IgD-negative memory B cell (primary cell): ENCODE measurements around the gene ZG16B. TPM values are rescaled to one million over a fixed set of nuclear protein-coding genes. Genes with fewer than 3 reads are reported as not detected.

Experiments used
- H3K27ac Mint-ChIP-seq, 3 donors: one replicate each; pipeline ENCODE4 v1.8.0; 2020 to 2022; ENCODE audit warnings: mild to moderate bottlenecking in 3 of 3, mixed read lengths in 3 of 3, moderate library complexity in 1 of 3
- H3K27me3 Mint-ChIP-seq: one replicate; pipeline ENCODE4 v1.8.0; 2021; ENCODE audit warnings: mixed read lengths
- H3K36me3 Mint-ChIP-seq: one replicate; pipeline ENCODE4 v1.8.0; 2020; ENCODE audit warnings: mild to moderate bottlenecking, mixed read lengths
- H3K4me1 Mint-ChIP-seq, 3 donors: one replicate each; pipeline ENCODE4 v1.8.0; 2020 to 2022; ENCODE audit warnings: mixed read lengths in 3 of 3, mild to moderate bottlenecking in 1 of 3
- H3K4me3 Mint-ChIP-seq, 4 donors: one replicate each; pipeline ENCODE4 v1.8.0; 2020 to 2022; ENCODE audit warnings: mild to moderate bottlenecking in 4 of 4, mixed read lengths in 4 of 4, moderate library complexity in 3 of 4
- H3K9me3 Mint-ChIP-seq, 3 donors: one replicate each; pipeline ENCODE4 v1.8.0; 2020 to 2021; ENCODE audit warnings: mixed read lengths in 3 of 3, mild to moderate bottlenecking in 1 of 3
- polyA plus RNA-seq: library from polyadenylated mRNA; unstranded; fragments of 300-500 nt; fragmentation: Illumina TruSeq; gene quantifications from one replicate; pipeline ENCODE4 v1.2.3, GENCODE V29; 2021

Gene ZG16B
- polyA plus RNA-seq, 1 donor from 2014 or later = not detected

DNA sequence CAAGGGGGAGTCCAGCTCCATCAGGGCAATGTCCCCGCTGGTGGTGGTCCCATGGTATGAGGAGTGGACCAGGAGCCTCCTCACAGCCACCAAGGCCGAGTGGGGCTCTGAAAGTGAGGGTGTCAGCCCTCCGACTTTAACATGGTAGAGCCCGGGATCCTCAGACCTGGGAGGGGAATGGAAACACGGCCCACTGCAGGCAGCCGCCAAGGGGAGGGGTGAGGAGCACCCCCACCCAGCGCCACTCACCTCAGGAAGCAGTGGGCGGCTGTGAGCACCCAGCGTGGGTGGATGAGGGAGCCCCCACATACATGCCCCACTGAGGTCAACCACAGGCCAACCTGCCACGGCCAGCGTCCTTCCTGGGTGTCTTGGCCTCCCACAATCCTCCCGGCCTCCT lies 10.8 kb downstream of the ZG16B start:
- peaks cover 0 to 6% (median 0%) of the 10 kb centered on the region in 3 donors for H3K9me3 Mint-ChIP-seq
- H3K4me1 Mint-ChIP-seq = peaks cover 4 to 9% (median 5%) of the 10 kb centered on the region in 3 donors
- no peak overlapping the region for H3K27ac Mint-ChIP-seq
- no peaks in the 10 kb centered on the region for H3K36me3 Mint-ChIP-seq
- H3K4me3 Mint-ChIP-seq = peak overlapping the region in 1 of 4 donors; percentile 54
- H3K27me3 Mint-ChIP-seq = peaks cover 6% of the 10 kb centered on the region

DNA sequence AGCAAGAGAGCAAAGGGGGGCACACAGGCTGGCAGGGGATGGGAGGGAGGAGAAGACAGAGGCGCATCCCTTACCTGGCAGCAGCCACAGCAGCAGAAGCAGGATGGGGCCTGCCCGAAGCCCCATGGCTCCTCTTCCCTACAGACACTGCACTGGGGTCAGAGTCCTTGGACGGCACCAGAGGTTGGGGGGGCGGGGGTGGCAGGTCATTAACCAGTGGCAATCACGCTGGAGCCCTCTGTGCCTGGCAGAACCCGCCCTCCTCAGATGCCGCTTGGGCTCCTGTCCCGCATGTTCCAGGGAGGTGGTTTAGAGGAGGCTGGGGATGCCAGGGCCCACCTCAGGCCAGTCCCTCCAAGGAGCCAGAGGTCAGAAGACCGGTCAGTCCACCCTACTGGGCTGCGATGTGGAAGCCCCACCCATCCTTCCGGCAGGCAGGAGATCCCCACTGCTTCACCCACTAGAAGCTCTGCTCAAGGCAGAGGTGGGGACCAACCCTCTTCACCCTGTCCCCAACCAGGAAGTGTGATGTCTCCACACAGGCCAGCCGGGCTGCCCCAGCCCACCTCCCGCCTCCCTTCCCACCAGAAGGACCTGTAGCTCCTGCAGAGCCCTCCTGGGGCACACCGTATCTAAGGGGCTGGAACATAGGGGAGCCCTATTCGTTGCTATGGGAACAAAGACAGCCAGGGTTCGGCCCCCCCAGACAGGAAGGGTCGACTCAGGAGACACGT lies 11.7 kb downstream of the ZG16B start:
- no peaks in the 10 kb centered on the region for H3K36me3 Mint-ChIP-seq
- peak overlapping the region in 1 of 4 donors; percentile 70 for H3K4me3 Mint-ChIP-seq
- peak overlapping the region in 1 of 3 donors; percentile 13 for H3K27ac Mint-ChIP-seq
- peaks cover 9% of the 10 kb centered on the region for H3K27me3 Mint-ChIP-seq
- peaks cover 0 to 10% (median 0%) of the 10 kb centered on the region in 3 donors for H3K9me3 Mint-ChIP-seq
- peaks cover 4 to 9% (median 5%) of the 10 kb centered on the region in 3 donors for H3K4me1 Mint-ChIP-seq

DNA sequence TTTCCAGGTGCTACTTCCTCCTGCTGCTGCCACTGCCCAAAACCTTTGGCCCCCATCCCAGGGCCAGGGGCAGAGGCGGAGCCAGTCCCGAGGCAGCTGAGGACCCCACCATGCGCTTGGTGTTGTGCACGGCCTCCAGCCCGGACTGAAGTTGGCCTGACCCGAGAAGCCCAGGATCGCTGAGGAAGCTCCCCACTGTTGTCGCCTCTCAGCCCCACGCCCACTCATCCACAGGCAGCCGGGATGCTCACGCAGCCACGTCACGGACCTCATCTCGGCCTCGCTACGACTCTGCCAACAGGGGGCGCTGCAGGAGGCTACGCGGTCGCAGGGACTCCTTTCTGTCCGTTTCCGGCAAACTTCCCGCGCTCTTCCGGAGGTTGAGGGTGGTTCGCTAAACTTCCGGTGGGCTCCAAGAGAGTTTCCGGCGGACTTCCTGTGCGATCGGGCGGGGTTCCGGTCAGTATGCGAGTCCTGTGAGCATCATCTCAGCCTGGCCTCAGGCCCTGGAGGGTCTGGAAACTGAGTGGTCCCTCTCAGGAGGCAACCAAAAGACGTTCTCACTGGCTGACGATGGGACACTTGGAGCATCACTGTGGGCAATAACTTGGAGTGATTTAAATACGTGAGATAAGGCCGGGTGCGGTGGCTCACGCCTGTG lies 12.4 kb downstream of the ZG16B start:
- Mint-ChIP-seq H3K4me1 (peaks cover 4 to 9% (median 5%) of the 10 kb centered on the region in 3 donors), H3K27ac (no peak overlapping the region), H3K9me3 (peaks cover 0 to 7% (median 0%) of the 10 kb centered on the region in 3 donors), H3K36me3 (no peaks in the 10 kb centered on the region), H3K4me3 (peak overlapping the region in 3 of 4 donors; percentile 9 to 70 (median 24)), H3K27me3 (peaks cover 15% of the 10 kb centered on the region)

DNA sequence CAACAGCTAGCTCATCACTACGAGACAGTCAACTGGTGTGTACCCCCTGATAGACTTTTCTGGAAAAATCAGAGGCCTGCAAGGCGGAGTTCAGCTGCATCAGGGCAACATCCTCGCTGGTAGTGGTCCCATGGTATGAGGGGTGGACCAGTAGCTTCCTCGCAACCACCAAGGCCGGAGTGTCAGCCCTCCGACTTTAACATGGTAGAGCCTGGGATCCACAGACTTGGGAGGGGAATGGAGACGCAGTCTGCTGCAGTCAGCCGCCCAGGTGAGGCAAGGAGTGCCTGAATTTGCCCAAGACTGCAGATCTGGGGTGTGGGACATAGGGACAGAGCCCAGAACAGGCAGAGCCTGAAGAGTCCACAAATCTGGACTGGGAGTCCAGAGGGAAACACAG lies 13.4 kb downstream of the ZG16B start:
- Mint-ChIP-seq H3K36me3 (no peaks in the 10 kb centered on the region), H3K27ac (peak overlapping the region in 2 of 3 donors; percentile 47 to 60), H3K9me3 (peaks cover 0 to 7% (median 0%) of the 10 kb centered on the region in 3 donors), H3K27me3 (peaks cover 12% of the 10 kb centered on the region), H3K4me1 (peaks cover 1 to 5% (median 4%) of the 10 kb centered on the region in 3 donors), H3K4me3 (peak overlapping the region in 1 of 4 donors; percentile 67)

DNA sequence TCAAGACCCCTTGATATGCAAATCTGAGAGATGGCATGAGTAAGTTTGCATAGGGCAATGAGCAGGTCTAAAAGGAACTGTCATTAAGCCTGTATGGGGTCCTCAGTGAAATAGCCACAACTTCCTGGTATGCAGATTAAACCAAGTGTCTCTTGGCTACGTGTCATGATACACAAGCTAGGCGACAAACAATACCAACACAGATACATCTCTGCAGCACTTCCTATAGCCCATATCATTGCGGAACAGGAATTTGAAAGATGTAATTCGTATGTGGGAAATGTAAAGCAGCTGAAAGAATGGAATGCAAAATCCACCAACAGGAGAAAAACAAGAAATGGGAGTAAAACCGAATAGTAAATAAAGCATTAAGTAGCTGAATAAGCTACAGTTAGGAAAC lies 15.0 kb downstream of the ZG16B start:
- peaks cover 1 to 5% (median 4%) of the 10 kb centered on the region in 3 donors for H3K4me1 Mint-ChIP-seq
- H3K27ac Mint-ChIP-seq = no peak overlapping the region
- H3K27me3 Mint-ChIP-seq = peaks cover 21% of the 10 kb centered on the region
- H3K36me3 Mint-ChIP-seq = no peaks in the 10 kb centered on the region
- no peak overlapping the region for H3K4me3 Mint-ChIP-seq
- H3K9me3 Mint-ChIP-seq = peaks cover 0 to 7% (median 0%) of the 10 kb centered on the region in 3 donors

DNA sequence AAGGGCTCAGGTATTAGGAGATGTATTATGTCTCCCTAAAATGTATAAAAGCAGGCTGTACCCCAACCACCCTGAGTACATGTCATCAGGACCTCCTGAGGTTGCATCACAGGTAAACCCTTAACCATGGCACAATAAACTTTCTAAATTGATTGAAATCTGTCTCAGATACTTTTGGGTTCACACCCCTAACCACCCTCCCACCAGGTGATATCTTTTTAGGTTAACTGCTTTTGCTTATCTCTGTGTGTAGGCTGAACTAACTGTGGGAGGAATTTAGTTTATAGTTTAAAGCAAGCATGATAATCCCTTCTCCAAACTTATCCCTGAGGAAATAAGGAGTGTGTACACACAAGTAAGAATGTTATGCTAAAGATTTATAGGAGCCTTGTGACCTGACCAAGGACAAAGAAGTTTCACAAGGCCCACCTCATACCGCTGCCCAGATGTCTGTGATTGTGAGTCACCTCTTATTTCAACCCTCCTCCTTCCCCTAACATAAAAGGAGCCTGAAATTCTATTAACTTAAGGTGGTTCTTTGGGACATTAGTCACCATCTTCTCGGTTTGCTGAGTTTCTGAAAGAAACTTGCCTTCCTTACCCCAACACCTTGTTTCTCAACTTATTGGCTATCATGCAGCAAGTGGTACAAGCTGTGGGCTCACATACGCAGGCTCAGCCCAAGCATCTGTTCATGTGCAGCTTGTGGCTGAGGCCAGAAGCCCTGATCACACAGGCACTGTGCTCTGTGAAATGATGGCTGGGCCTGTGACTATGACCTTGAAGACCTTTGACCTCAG lies 16.6 kb downstream of the ZG16B start:
- H3K27ac Mint-ChIP-seq = no peak overlapping the region
- H3K4me3 Mint-ChIP-seq = no peak overlapping the region
- H3K9me3 Mint-ChIP-seq = peaks cover 0 to 6% (median 0%) of the 10 kb centered on the region in 3 donors
- peaks cover 21% of the 10 kb centered on the region for H3K27me3 Mint-ChIP-seq
- H3K36me3 Mint-ChIP-seq = no peaks in the 10 kb centered on the region
- H3K4me1 Mint-ChIP-seq = peaks cover 0 to 4% (median 3%) of the 10 kb centered on the region in 3 donors

DNA sequence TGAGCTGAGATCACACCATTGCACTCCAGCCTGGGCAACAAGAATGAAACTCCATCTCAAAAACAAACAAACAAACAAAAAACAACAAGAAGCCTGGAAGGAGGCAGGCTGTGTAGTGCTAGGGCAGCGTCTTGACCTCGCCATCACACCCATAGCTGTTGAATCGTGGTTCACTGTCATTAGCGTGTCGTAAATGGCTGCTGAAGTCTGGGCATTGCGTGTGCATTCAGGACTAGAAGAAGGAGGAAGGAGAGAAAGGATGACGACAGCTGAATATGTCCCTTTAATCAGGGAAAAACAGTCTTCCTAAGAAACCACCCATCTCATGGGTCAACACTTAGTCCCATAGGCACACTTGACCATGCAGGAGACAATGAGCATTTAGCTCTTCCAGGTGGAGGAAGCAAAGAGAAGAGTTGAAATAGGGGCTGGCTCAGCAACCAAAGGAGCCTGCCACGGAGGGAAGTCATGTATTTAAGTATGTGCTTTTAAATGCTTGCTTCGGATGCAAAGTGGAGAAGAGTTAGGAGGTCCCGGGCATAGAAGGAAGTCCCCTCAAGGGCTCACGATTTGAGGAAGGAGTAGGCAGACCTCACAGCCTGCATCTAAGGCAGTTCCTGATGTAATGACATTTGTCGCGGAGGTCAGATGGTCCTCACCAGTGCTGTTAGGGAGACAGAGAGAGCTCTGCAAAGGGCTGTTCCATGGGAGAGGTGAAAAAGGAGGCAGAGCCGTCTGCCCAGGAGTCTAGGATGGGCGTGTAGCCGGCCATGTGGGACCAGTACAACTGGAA lies 19.0 kb downstream of the ZG16B start:
- peak overlapping the region in 1 of 3 donors; percentile 72 for H3K27ac Mint-ChIP-seq
- no peaks in the 10 kb centered on the region for H3K36me3 Mint-ChIP-seq
- peaks cover 0 to 6% (median 2%) of the 10 kb centered on the region in 3 donors for H3K9me3 Mint-ChIP-seq
- peaks cover 23% of the 10 kb centered on the region for H3K27me3 Mint-ChIP-seq
- no peak overlapping the region for H3K4me3 Mint-ChIP-seq
- no peaks in the 10 kb centered on the region for H3K4me1 Mint-ChIP-seq

DNA sequence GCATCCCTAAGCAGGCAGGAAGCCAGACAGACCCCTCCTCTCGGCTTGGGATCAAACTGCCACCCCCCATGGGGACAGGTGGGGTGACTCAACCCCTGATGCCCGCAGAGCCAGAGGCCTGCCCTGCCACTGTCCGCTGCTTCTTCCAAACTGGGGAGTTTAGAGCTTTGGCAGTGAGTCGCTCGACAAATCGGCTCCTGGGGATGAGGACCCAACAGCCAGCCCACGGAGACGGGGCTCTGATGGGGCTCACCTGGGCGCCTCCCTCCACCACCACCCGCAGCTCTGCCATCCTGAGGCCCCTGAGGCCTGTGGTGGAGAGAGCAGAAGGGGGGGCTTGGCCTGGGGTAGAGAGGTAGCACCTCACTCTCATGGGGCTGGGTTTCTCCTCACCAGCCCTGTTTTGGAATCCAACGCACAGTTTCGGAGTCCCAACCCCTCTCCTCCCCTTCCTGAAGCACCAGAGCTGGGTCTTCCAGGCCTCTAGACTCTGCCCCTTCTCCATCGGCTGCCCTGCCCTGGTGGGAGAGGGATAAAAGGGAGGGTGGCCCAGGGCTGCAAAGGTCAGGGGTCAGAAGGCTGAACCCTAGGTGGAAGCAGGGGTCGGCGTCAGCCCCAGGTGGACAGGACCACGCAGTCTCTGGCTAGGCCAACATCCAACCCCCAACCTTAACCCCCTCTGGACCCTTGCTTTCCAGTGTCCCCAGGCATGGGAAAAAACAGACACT lies 22.1 kb downstream of the ZG16B start:
- no peak overlapping the region for H3K27ac Mint-ChIP-seq
- peaks cover 16% of the 10 kb centered on the region for H3K27me3 Mint-ChIP-seq
- H3K4me1 Mint-ChIP-seq = peaks cover 0 to 2% (median 0%) of the 10 kb centered on the region in 3 donors
- H3K4me3 Mint-ChIP-seq = no peak overlapping the region
- H3K9me3 Mint-ChIP-seq = peaks cover 4 to 9% (median 4%) of the 10 kb centered on the region in 3 donors
- H3K36me3 Mint-ChIP-seq = no peaks in the 10 kb centered on the region

DNA sequence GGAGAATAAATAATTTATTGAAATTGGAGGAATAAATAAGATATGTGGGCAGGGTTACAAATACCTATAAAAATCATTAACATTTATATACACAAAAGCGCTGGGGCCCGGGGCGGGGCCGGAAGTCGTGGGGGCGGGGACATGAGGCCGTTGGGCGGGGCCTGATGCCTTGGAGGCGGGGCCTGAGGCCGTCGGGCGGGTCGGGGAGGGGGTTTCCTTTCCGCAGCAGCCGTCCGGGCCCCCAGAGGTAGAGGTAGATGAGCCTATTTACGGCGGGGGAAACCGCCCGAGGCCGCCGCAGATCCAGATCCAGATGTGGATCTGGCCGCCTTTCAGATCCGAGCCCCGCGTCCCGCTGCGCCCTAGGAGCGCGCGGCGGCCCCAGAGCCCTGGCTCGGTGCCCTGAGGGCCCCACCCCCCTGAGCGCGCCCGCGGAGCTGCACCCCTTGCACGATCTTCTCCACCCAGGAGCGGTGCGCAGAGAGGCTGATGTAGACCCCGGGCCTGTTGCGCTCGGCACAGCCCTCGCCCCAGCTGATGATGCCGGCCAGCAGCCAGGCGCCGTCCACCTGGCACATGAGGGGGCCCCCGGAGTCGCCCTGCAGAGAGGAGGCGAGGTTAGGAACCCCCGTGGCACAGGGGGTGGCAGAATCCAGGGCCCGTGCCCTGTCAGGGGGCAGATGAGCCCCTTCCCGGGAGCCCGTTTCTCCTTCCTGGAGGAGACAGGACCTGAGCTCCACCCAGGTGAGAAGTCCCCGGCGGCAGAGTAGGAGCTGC lies 22.8 kb downstream of the ZG16B start:
- H3K4me1 Mint-ChIP-seq = peaks cover 0 to 3% (median 2%) of the 10 kb centered on the region in 3 donors
- H3K27me3 Mint-ChIP-seq = peaks cover 17% of the 10 kb centered on the region
- H3K9me3 Mint-ChIP-seq = peaks cover 4 to 9% (median 4%) of the 10 kb centered on the region in 3 donors
- no peak overlapping the region for H3K4me3 Mint-ChIP-seq
- no peaks in the 10 kb centered on the region for H3K36me3 Mint-ChIP-seq
- H3K27ac Mint-ChIP-seq = no peak overlapping the region

DNA sequence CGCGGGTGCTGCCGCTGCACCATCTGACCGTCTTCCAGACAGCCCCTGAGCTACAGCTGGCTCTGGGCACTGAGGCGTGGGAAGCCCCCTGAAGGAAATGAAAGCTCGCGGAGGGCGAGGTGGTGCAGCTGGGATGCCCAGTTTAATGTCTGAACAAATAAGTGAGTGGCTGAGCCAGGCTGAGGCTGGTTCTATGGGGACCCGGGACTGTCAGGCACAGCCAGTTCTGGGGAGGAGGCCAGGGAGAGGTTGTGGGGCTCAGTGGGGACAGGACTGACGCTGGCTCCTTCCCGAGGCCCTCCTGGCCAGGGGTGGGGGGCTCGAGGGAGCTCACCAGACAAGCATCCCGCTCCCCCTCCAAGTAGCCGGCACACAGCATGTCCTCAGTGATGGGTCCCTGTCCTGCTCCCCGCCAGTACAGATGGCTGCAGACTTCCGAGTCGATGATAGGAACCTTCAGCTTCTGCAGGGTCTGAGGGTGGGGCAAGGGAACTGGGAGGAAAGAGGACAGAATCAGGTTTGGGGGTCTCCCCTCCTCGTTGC lies 23.5 kb downstream of the ZG16B start:
- H3K4me1 Mint-ChIP-seq = peaks cover 0 to 3% (median 2%) of the 10 kb centered on the region in 3 donors
- H3K27me3 Mint-ChIP-seq = peaks cover 16% of the 10 kb centered on the region
- H3K4me3 Mint-ChIP-seq = peak overlapping the region in 1 of 4 donors; percentile 39
- H3K9me3 Mint-ChIP-seq = peaks cover 4 to 9% (median 4%) of the 10 kb centered on the region in 3 donors
- H3K36me3 Mint-ChIP-seq = no peaks in the 10 kb centered on the region
- no peak overlapping the region for H3K27ac Mint-ChIP-seq

DNA sequence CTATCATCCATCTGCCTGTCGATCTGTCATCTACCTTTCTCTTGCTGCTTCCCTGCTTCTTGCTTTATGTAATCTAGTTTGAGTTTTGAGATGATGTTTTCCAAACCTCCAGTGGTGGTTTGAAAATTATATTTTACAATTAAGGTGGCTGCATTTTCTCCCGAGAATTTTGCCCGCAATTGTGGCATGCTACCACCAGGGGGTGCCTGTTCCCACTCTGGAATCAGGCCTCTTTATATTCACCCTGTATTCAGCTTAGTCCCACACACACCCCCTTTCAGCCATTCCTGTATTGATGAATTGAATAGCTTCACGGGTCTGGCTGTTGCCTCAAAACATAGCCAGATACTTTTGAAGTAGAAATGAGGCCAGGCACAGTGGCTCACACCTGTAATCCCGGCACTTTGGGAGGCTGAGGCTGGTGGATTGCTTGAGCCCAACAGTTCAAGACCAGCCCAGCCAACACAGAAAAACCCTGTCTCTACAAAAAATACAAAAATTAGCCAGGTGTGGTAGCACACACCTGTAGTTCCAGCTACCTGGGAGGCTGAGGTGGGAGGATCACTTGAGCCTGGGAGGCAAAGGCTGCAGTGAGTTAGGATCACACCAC lies 24.7 kb downstream of the ZG16B start:
- H3K4me1 Mint-ChIP-seq = peaks cover 0 to 3% (median 2%) of the 10 kb centered on the region in 3 donors
- peaks cover 11% of the 10 kb centered on the region for H3K27me3 Mint-ChIP-seq
- no peak overlapping the region for H3K27ac Mint-ChIP-seq
- H3K4me3 Mint-ChIP-seq = no peak overlapping the region
- H3K9me3 Mint-ChIP-seq = peaks cover 4 to 9% (median 4%) of the 10 kb centered on the region in 3 donors
- H3K36me3 Mint-ChIP-seq = no peaks in the 10 kb centered on the region

DNA sequence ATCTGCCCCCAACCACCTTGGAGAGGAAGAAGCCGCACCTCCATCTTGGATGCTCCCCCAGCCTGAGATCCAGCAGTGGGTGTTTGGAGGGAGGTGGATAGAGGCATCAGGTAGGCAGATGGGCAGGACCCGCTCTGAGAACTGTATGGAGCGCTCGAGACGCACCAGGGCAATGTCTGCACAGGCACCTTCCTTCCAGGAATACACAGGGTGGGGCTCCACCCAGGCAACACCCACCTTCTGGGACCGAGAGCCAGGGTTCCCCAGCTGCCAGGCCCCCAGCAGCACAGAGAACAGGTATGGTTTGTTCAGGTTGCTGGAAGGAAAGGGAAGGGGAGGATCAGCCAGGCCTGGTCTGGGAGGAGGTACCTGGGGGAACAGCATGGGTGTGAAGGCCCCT lies 25.4 kb downstream of the ZG16B start:
- Mint-ChIP-seq H3K9me3 (peaks cover 4 to 9% (median 4%) of the 10 kb centered on the region in 3 donors), H3K27ac (no peak overlapping the region), H3K4me3 (peak overlapping the region in 1 of 4 donors; percentile 65), H3K4me1 (peaks cover 0 to 3% (median 2%) of the 10 kb centered on the region in 3 donors), H3K27me3 (peaks cover 15% of the 10 kb centered on the region), H3K36me3 (no peaks in the 10 kb centered on the region)
